ENCODE data around the gene PDE4D. TPM values are rescaled to one million over a fixed set of nuclear protein-coding genes. Genes with fewer than 3 reads are reported as not detected.

The PDE4D gene
- total and polyA plus RNA-seq, 2 donors (not counting 3 experiments of a cell fraction or from before 2014, with no cell fraction given), result 34.5 to 51.2 TPM

DNA sequence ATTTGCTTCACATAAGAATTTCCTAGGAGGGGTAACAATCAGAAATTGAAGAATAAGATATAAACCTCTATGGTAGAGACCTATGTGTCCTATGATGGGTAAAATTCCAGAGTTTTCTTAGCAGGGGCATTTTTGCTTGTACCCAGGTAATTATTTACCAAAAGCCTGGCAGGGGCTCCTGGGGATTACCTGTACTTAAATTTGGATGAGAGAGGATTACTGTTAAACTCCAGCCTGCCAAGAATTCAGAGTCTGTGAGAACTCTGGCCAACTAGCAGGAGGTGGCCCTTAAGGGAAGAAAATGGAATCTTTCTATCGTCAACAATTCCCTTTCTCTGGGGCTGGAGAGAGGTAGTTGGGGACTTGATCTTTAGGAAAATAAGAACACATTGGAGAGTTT, 460.4 kb downstream of the PDE4D start:
- Histone ChIP-seq H4K20me1 (replicated peaks; ENCODE audit: control insufficient read depth, extremely low read depth, insufficient read depth, low read length) (no peaks in the 10 kb centered on the region), H2AFZ (ENCODE audit: low read depth, low read length) (no peak overlapping the region), H3K9me3 (replicated peaks; ENCODE audit: control insufficient read depth, insufficient read depth, low read length) (no peaks in the 10 kb centered on the region), H3K4me2 (ENCODE audit: insufficient read depth, low read length) (no peak overlapping the region), H3K9me1 (replicated peaks; ENCODE audit: control insufficient read depth, extremely low read depth, insufficient read depth, low read length) (no peaks in the 10 kb centered on the region), H3K27me3 (ENCODE audit: control insufficient read depth in 2 of 2, insufficient read depth in 2 of 2, low read length in 2 of 2) (no peaks in the 10 kb centered on the region), H3K79me2 (ENCODE audit: control insufficient read depth, insufficient read depth, low read length) (no peaks in the 10 kb centered on the region), H3K27ac (ENCODE audit: insufficient read depth, low read depth, low read length) (no peak overlapping the region), H3K36me3 (ENCODE audit: control insufficient read depth in 2 of 2, extremely low read depth in 1 of 2, insufficient read depth in 2 of 2, low read length in 2 of 2) (no peaks in the 10 kb centered on the region), H3K4me1 (ENCODE audit: control insufficient read depth, extremely low read depth, insufficient read depth, low read length) (no peaks in the 10 kb centered on the region), H3K4me3 (replicated peaks in 1 of 3; ENCODE audit: insufficient read depth in 1 of 3, low read depth in 1 of 3, low read length in 3 of 3) (no peak overlapping the region), H3K9ac (replicated peaks; ENCODE audit: extremely low read depth, insufficient read depth, low read length) (no peak overlapping the region)
- TF ChIP-seq MYC (IDR thresholded peaks at IDR 0.05; ENCODE audit: low read depth, low read length), result no peak
- TF ChIP-seq, protein P1, sequence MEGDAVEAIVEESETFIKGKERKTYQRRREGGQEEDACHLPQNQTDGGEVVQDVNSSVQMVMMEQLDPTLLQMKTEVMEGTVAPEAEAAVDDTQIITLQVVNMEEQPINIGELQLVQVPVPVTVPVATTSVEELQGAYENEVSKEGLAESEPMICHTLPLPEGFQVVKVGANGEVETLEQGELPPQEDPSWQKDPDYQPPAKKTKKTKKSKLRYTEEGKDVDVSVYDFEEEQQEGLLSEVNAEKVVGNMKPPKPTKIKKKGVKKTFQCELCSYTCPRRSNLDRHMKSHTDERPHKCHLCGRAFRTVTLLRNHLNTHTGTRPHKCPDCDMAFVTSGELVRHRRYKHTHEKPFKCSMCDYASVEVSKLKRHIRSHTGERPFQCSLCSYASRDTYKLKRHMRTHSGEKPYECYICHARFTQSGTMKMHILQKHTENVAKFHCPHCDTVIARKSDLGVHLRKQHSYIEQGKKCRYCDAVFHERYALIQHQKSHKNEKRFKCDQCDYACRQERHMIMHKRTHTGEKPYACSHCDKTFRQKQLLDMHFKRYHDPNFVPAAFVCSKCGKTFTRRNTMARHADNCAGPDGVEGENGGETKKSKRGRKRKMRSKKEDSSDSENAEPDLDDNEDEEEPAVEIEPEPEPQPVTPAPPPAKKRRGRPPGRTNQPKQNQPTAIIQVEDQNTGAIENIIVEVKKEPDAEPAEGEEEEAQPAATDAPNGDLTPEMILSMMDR (IDR thresholded peaks at IDR 0.05; ENCODE audit: extremely low read depth in 1 of 2, insufficient read depth in 1 of 2, low read depth in 1 of 2, low read length in 2 of 2), result no peak
- TF ChIP-seq EZH2 (IDR thresholded peaks at IDR 0.05; ENCODE audit: borderline replicate concordance, low read depth, low read length, severe bottlenecking), result no peak
- TF ChIP-seq JUN (IDR thresholded peaks at IDR 0.05; ENCODE audit: borderline replicate concordance, insufficient read depth, insufficient read length, low read depth), result no peak
- no peak for TF ChIP-seq POLR2A (IDR thresholded peaks at IDR 0.05; ENCODE audit: low read depth, low read length)
- no peak for TF ChIP-seq GATA2 (IDR thresholded peaks at IDR 0.05; ENCODE audit: insufficient read depth, insufficient read length, low read depth, low read length)
- no peak for TF ChIP-seq POLR2AphosphoS5 (IDR thresholded peaks at IDR 0.05; ENCODE audit: insufficient read depth, low read depth, low read length)
- TF ChIP-seq, protein P2, sequence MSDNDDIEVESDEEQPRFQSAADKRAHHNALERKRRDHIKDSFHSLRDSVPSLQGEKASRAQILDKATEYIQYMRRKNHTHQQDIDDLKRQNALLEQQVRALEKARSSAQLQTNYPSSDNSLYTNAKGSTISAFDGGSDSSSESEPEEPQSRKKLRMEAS (IDR thresholded peaks at IDR 0.05; ENCODE audit: insufficient read depth, insufficient read length), result no peak
- TF ChIP-seq FOS (IDR thresholded peaks at IDR 0.05; ENCODE audit: borderline replicate concordance, insufficient read depth, low read length), result no peak
- no TSS peak for BruUV-seq (replicated peaks)
- intact Hi-C loops (cut with micrococcal nuclease), result no loop called here
- CTCF ChIA-PET, result no interaction called here
- no peak for DNase-seq (ENCODE audit: low read depth, low spot score)
- dilution Hi-C loops (cut with MboI; ENCODE audit: extremely low pct_ligation_motif_present, low sequenced_read_pairs), result no loop called here
- POLR2A ChIA-PET, result no interaction called here
- FAIRE-seq, result no peak

Measured in endothelial cell of umbilical vein (primary cell).